Measurements from ENCODE around the gene PATJ. TPM values are rescaled to one million over a fixed set of nuclear protein-coding genes. Genes with fewer than 3 reads are reported as not detected.

The PATJ gene
- total and polyA plus RNA-seq, 2 of the 13 experiments (the other 11 are each of a cell fraction or from before 2014, with no cell fraction given): 6.2 to 16.8 TPM

DNA sequence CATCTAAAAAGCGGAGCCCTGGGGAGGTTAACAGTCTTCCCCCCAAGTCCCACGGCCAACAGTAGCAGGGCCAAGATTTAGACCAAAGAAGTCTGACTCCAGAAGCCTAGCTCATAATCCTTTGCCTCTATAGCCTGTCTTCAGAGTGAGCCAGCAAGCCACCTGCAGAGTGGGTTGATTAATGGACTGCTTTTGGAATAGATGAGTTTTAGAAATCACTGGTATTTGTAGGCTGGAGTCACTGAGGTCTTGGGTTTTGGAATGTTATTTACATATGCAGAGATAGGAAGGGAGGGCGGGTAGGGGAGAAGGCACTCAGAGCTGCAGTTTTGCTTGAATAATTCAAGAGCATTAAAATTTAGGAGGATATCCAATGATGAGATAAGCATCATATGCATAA, 361.6 kb downstream of the PATJ start (continued):
- no peak for TF ChIP-seq SETDB1 (CRISPR knock-in tag; IDR thresholded peaks at IDR 0.05; ENCODE audit: borderline replicate concordance)
- no peak for TF ChIP-seq HNRNPUL1 (IDR thresholded peaks at IDR 0.05; ENCODE audit: low read depth, low read length)
- TF ChIP-seq, protein P1, sequence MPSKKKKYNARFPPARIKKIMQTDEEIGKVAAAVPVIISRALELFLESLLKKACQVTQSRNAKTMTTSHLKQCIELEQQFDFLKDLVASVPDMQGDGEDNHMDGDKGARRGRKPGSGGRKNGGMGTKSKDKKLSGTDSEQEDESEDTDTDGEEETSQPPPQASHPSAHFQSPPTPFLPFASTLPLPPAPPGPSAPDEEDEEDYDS (CRISPR knock-in tag; IDR thresholded peaks at IDR 0.05): no peak
- no peak for TF ChIP-seq TAF1 (CRISPR knock-in tag; IDR thresholded peaks at IDR 0.05)
- TF ChIP-seq, protein P2, sequence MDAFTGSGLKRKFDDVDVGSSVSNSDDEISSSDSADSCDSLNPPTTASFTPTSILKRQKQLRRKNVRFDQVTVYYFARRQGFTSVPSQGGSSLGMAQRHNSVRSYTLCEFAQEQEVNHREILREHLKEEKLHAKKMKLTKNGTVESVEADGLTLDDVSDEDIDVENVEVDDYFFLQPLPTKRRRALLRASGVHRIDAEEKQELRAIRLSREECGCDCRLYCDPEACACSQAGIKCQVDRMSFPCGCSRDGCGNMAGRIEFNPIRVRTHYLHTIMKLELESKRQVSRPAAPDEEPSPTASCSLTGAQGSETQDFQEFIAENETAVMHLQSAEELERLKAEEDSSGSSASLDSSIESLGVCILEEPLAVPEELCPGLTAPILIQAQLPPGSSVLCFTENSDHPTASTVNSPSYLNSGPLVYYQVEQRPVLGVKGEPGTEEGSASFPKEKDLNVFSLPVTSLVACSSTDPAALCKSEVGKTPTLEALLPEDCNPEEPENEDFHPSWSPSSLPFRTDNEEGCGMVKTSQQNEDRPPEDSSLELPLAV (CRISPR knock-in tag; conservative IDR thresholded peaks at IDR 0.05; ENCODE audit: low read depth): no peak
- TF ChIP-seq ESRRA (CRISPR knock-in tag; IDR thresholded peaks at IDR 0.05; ENCODE audit: low read depth): no peak

DNA sequence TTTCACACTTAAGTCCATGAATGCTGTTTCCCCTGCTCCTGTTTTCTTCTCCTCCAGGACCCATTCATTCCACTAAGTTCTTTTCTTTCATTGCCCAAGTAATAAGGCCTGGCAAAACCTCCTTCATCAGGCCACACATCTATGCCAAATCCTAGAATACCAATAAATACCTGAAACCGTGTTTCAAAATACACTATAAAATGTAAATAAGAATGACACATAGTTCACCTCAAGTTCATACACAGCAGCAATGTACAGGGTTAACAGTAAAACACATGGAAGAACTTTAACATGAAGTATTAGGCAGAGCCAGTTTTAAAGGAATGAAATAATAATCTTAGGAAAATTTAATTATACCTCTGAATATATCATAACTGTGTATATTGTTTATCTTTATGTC, 365.6 kb downstream of the PATJ start:
- no peaks in the 10 kb centered on the region for H4K20me1 ChIP-seq (ENCODE audit: insufficient read depth, low read length)
- H3K27me3 ChIP-seq (ENCODE audit: control insufficient read depth in 1 of 2, insufficient read depth in 2 of 2, low read length in 2 of 2): no peaks in the 10 kb centered on the region
- no peak overlapping the region for H3K4me2 ChIP-seq (ENCODE audit: low read depth, low read length)
- ATAC-seq: no peak
- H3K4me1 ChIP-seq (ENCODE audit: insufficient read depth, low read length): no peaks in the 10 kb centered on the region
- H3K4me3 ChIP-seq (replicated peaks in 1 of 3; ENCODE audit: insufficient read depth in 1 of 3, low read depth in 2 of 3, low read length in 3 of 3): no peak overlapping the region
- ChIA-PET POLR2A (no interaction called here), CTCF (ENCODE audit: low intra/inter-chr PET ratio, low total read pairs) (no interaction called here)
- H3K79me2 ChIP-seq (ENCODE audit: insufficient read depth, low read length): no peaks in the 10 kb centered on the region
- FAIRE-seq: no peak
- intact Hi-C loops (cut with micrococcal nuclease; ENCODE audit: unreplicated experiment): no loop called here
- in situ Hi-C loops (cut with HindIII; ENCODE audit: extremely low pct_ligation_motif_present, low pct_unique_long_range_greater_than_20kb): no loop called here
- H3K9ac ChIP-seq (ENCODE audit: insufficient read depth, low read depth, low read length): no peak overlapping the region
- no peaks in the 10 kb centered on the region for H3K36me3 ChIP-seq (replicated peaks in 1 of 2; ENCODE audit: control insufficient read depth in 1 of 2, insufficient read depth in 2 of 2, low read length in 2 of 2)
- no peaks in the 10 kb centered on the region for H3K9me3 ChIP-seq (ENCODE audit: low read length)
- 74% methylated on average over 1 of the region's 1 CpG for WGBS (ENCODE audit: low lambda C conversion rate)
- no peak for DNase-seq (ENCODE audit: low spot score)
- BruUV-seq (replicated peaks): no TSS peak
- H3K27ac ChIP-seq (ENCODE audit: extremely low read length, insufficient read depth, low read length): no peak overlapping the region
- no peak overlapping the region for H2AFZ ChIP-seq (ENCODE audit: low read length)
- TF ChIP-seq, protein P3, sequence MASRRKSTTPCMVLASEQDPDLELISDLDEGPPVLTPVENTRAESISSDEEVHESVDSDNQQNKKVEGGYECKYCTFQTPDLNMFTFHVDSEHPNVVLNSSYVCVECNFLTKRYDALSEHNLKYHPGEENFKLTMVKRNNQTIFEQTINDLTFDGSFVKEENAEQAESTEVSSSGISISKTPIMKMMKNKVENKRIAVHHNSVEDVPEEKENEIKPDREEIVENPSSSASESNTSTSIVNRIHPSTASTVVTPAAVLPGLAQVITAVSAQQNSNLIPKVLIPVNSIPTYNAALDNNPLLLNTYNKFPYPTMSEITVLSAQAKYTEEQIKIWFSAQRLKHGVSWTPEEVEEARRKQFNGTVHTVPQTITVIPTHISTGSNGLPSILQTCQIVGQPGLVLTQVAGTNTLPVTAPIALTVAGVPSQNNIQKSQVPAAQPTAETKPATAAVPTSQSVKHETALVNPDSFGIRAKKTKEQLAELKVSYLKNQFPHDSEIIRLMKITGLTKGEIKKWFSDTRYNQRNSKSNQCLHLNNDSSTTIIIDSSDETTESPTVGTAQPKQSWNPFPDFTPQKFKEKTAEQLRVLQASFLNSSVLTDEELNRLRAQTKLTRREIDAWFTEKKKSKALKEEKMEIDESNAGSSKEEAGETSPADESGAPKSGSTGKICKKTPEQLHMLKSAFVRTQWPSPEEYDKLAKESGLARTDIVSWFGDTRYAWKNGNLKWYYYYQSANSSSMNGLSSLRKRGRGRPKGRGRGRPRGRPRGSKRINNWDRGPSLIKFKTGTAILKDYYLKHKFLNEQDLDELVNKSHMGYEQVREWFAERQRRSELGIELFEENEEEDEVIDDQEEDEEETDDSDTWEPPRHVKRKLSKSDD (CRISPR knock-in tag; IDR thresholded peaks at IDR 0.05; ENCODE audit: low read depth): no peak
- TF ChIP-seq, protein P4, sequence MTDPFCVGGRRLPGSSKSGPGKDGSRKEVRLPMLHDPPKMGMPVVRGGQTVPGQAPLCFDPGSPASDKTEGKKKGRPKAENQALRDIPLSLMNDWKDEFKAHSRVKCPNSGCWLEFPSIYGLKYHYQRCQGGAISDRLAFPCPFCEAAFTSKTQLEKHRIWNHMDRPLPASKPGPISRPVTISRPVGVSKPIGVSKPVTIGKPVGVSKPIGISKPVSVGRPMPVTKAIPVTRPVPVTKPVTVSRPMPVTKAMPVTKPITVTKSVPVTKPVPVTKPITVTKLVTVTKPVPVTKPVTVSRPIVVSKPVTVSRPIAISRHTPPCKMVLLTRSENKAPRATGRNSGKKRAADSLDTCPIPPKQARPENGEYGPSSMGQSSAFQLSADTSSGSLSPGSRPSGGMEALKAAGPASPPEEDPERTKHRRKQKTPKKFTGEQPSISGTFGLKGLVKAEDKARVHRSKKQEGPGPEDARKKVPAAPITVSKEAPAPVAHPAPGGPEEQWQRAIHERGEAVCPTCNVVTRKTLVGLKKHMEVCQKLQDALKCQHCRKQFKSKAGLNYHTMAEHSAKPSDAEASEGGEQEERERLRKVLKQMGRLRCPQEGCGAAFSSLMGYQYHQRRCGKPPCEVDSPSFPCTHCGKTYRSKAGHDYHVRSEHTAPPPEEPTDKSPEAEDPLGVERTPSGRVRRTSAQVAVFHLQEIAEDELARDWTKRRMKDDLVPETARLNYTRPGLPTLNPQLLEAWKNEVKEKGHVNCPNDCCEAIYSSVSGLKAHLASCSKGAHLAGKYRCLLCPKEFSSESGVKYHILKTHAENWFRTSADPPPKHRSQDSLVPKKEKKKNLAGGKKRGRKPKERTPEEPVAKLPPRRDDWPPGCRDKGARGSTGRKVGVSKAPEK (CRISPR knock-in tag; IDR thresholded peaks at IDR 0.05; ENCODE audit: borderline replicate concordance): no peak
- TF ChIP-seq, protein P5, sequence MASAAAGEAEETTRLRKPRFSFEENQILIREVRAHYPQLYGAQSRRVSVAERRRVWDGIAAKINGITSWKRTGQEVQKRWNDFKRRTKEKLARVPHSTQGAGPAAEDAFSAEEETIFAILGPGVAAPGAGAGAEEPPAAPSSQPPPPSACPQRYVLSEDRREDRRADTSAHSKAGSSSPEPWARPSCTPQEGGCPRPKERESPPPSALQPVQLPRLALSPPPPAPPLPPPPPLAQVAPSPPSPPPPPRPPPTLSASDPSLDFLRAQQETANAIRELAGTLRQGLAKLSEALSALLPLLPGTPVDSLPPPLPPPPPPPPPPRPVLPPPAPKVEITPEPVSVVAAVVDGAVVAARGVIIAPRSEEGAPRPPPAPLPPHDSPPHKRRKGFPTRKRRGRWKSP (CRISPR knock-in tag; IDR thresholded peaks at IDR 0.05): no peak
- TF ChIP-seq, protein P6, sequence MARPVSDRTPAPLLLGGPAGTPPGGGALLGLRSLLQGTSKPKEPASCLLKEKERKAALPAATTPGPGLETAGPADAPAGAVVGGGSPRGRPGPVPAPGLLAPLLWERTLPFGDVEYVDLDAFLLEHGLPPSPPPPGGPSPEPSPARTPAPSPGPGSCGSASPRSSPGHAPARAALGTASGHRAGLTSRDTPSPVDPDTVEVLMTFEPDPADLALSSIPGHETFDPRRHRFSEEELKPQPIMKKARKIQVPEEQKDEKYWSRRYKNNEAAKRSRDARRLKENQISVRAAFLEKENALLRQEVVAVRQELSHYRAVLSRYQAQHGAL (CRISPR knock-in tag; IDR thresholded peaks at IDR 0.05; ENCODE audit: not compliant biosample characterization): no peak
- TF ChIP-seq FOXC1 (CRISPR knock-in tag; IDR thresholded peaks at IDR 0.05; ENCODE audit: borderline replicate concordance) (no peak), ATF7 (IDR thresholded peaks at IDR 0.05) (no peak), ATF7 (CRISPR knock-in tag; IDR thresholded peaks at IDR 0.05) (no peak), ZNF629 (CRISPR knock-in tag; conservative IDR thresholded peaks at IDR 0.05) (no peak)
